SK-N-SH treated with all-trans-retinoic acid at 6 μM for 48 hours (cell line): ENCODE results near the gene SSTR5.

Experiments used
- ARNTL ChIP-seq: fragments of 450-650 bp; formaldehyde crosslinking; IDR thresholded peaks from 2 replicates; pipeline ENCODE4 v1.5.0; 2020; ENCODE audit warnings: low read depth, mild to moderate bottlenecking, moderate library complexity, borderline replicate concordance
- CSDC2 ChIP-seq: fragments of 250-450 bp; sonication (Bioruptor Pico); IDR thresholded peaks from 2 replicates; pipeline ENCODE4 v1.5.0; 2020; ENCODE audit warnings: mild to moderate bottlenecking, moderate library complexity
- OSR1 ChIP-seq: fragments of 250-450 bp; sonication (Bioruptor Pico); IDR thresholded peaks from 2 replicates; pipeline ENCODE4 v1.8.0; 2022; ENCODE audit warnings: moderate library complexity, mild to moderate bottlenecking, inconsistent platforms
- PATZ1 ChIP-seq: fragments of 250-450 bp; sonication (Bioruptor Pico); IDR thresholded peaks from 2 replicates; pipeline ENCODE4 v1.8.0; 2020; ENCODE audit warnings: mild to moderate bottlenecking, moderate library complexity, borderline replicate concordance
- PPARA ChIP-seq: fragments of 250-450 bp; sonication (Bioruptor Pico); IDR thresholded peaks from 2 replicates; pipeline ENCODE4 v1.5.0; 2020; ENCODE audit warnings: mild to moderate bottlenecking, borderline replicate concordance
- ZC3H10 ChIP-seq: fragments of 250-450 bp; sonication (Bioruptor Pico); IDR thresholded peaks from 2 replicates; pipeline ENCODE4 v1.5.1; 2021; ENCODE audit warnings: mild to moderate bottlenecking, moderate library complexity

DNA sequence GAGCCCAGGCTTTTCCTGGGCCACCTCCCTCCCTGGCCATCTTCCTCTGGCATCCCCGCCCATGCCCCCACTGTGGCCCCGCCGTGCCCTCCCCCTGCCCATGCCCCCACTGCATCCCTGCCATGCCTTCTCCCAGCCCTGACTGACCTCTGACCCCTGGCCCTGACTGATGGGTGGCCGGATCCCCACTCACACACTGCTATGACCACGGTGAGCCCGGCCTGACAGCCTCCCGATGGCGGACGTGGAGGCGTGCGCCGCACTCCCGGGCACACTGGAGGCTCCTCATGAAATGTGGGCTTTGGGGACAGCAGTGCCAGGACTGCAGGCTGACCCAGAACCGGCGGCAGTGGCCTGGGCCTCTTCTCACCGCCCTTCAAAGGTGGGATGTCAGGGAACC is 34.1 kb downstream of the SSTR5 start:
- TF ChIP-seq CSDC2 (CRISPR knock-in tag) (no peak), ARNTL (no peak), OSR1 (CRISPR knock-in tag) (no peak), PATZ1 (no peak), ZC3H10 (CRISPR knock-in tag) (no peak), PPARA (CRISPR knock-in tag) (no peak)
